Glomerular visceral epithelial cell (primary cell): Measurements from ENCODE around the gene TNS4.
A peak's percentile ranks its signal among the peaks of the same experiment; 100 is the strongest.

Experiments used
- DNase-seq: peaks from one replicate; pipeline ENCODE4 v3.0.0-alpha.2; 2016; ENCODE audit errors: extremely low spot score

The TNS4 gene

DNA sequence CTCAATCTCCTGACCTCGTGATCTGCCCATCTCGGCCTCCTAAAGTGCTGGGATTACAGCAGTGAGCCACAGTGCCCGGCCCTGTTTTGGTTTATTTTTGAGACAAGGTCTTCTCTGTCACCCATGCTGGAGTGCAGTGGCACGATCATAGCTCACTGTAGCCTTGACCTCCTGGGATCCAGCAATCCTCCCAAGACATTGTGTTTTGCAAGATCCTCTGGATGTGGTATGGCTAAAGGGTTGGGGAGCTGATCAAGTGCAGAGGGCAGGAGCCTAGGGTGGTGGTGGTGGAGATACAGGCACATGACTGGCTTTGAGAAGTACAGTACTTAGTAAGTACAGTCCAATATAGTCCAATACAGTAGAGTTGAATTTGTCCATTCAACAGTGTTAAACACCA, 16.6 kb upstream of the TNS4 start:
- DNase-seq = no peak

DNA sequence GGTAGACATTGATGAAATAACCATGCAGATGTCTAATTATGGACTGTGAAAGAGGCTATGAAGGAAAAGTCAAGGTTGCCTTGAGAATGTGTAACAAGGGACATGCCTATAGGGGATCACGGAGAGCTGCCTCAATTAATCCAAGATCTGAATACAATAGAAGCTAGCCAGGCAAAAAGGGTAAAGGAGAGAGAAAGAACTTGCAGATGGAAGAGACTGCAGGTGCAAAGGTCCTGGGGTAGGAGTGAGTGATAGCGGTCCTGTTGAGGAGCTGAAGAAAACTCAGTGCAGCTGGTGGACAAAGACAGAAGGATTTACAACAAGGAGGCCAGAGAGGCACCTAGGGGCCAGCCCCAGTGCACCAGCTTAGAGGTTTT, 15.9 kb upstream of the TNS4 start:
- DNase-seq = no peak

DNA sequence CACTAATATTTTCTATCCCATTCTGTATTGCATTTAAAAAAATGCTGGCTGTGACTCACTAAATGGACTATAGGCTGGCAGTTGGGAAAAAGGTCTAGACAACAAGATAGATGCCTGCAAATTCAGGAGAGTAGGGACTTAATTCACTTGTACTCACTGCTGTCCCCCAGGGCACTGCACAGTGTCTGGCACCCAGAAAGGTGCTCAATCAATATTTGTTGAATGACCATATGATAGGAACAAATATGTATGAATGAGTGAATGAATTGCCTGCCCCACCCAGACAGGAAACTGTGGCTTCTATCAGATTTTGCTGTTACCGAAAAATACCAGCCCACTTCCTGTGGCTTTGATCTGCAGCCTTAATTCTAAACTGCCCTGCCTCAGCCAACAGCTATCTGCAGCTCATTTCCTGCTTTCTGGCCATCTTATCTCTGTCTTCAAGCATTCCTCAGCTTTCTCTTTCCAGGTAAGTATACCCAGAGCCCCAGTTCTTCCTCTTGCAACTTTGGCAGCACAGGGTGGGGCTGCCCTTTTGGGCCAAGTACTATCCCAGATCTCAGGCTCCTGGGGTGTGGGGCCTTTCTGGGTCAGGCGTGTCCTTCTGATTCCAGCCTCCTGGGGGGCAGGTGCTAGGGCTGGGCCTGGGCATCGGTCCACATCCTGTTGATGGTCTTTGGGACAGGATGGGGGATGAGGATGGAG, 15.3 kb upstream of the TNS4 start:
- peak; percentile 62 for DNase-seq

DNA sequence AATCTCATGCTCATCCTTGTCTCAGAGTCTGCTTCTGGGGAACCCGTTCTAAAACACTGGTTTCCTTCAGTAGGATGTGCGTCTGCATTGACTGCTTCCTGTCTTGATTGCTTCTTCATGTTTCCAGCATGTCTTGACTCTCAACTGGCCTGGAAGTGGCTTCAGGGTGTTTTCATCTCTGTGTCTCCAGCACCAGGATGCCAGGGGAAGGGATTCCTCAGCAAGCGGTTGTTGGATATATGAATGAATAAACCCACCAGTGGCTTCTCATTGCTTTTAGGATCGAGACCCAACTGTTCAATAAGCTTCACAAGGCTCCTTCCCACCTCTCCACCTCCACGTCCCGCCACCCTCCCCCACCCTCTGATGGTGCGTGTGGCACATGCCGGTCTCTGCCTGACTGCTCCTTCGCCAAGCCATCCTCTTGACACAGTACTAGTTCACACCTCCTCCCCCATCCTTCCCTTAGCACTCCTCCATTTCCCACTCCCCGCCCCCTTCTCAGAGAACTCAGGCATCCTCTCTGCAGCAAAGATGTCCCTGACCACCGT, 14.1 kb upstream of the TNS4 start:
- no peak for DNase-seq

DNA sequence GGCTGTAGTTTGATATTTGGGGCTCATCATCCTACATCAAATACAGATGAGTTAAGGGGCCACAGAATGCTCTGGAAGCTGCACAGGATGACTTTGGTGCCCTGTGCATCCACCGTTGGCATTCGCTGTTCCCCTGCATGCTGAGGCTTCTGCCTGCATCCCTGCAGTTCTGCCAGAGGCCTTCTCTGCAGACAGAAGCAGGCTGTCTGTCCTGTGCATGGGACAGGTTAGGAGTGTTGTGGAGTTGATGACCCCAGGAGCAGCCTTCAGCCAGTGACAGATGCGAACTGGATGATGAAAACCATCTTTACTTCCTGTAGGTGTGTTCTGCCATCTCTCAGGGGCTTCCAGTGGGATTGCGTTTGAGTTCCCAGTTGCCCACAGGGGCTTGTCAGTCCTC, 13.6 kb upstream of the TNS4 start:
- no peak for DNase-seq

DNA sequence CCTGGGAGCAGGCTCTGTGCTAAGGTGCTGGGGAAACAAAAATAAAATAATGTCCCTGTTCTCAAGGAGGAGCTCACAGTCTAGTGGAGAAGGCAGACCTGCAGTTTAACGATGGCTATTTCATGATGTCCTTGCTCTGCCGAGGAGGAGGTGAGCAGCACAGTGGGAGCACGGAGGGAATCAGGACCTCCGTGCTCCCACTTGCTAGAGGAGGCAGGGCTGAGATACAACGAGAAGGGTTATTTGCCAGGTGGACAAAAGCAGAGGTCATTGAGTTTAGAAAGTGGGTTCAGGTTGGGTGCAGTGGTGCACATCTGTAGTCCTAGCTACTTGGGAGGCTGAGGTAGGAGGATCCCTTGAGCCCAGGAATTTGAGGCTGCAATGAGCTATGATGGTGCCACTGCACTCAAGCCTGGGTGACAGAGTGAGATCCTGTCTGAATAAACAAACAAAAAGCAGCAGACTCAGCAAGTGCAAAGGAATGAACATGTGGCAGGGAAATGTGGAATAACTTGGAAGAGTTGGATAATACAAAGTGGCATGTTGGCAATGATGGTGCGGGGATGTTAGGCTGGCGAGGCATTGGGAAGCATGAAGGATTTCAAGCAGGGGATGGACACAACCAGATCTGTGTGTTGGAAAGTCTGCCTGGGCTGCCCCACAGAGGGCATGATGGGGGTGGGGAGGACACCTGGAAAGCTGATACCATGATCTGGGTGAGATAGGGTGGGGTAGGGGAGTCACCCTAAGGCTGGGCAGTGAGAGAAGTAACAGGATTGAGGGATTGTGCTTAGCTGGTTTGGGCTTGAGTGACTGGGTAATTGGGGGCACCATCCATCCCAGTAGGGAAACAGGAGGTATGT, 12.8 kb upstream of the TNS4 start:
- DNase-seq = no peak

DNA sequence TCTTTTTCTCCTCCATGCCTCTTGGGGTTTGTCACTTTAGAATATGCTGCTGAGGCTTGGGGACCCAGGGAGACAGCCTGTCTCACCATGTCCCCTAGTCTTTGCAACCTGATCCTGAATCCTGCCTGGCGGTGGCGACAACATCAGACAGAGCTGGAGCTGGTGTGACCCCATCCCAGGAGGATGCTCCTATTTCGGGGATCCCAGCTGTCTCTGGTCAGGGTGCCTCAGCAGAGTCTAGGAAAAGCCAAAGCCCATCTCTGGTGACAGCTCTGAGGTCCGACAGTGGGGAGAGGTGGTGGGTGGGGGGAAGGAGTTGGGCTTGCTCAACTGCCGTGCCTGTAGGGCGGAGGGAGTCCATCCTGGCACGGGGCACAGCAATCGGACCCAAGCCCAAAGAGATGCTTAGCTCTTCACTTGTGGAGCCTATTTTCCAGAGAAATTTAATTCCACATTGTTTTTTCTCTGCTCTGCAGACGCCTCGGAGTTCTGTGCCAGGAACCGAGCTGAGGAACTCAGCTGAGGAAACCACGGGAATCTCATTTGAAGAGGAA, 10.3 kb upstream of the TNS4 start:
- no peak for DNase-seq

DNA sequence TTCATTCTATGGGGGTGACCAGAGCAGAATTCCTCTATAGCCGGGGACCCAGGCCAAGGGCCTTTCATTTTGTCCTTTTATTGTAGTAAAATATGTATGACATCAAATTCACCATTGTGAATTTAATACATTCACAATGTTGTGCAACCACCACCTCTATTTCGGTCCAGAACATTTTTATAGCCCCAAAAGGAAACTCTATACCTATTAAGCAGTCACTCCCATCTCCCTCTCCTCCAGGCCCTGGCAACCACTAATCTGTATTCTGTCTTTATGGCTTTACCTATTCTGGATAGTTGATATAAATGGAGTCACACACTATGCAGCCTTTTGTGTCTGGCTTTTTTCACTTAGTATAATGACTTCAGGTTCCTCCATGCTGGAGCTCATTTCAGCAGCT, 9.7 kb upstream of the TNS4 start:
- no peak for DNase-seq

DNA sequence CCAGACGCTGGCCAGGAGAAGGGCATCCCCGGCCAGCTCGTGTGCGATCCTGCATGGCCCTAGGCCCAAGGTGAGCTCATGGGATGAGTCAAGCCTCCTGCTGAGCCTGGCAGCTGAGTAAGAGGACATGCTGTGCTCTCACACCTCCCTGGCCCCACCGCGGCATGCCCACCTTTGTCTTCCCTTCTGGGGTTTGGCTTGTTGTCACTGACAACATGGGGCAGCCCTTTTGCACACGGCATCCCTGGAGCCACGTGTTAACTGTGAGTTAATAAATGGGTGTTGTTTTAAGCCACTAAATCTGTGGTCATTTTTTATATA, 8.9 kb upstream of the TNS4 start:
- DNase-seq = peak; percentile 96

DNA sequence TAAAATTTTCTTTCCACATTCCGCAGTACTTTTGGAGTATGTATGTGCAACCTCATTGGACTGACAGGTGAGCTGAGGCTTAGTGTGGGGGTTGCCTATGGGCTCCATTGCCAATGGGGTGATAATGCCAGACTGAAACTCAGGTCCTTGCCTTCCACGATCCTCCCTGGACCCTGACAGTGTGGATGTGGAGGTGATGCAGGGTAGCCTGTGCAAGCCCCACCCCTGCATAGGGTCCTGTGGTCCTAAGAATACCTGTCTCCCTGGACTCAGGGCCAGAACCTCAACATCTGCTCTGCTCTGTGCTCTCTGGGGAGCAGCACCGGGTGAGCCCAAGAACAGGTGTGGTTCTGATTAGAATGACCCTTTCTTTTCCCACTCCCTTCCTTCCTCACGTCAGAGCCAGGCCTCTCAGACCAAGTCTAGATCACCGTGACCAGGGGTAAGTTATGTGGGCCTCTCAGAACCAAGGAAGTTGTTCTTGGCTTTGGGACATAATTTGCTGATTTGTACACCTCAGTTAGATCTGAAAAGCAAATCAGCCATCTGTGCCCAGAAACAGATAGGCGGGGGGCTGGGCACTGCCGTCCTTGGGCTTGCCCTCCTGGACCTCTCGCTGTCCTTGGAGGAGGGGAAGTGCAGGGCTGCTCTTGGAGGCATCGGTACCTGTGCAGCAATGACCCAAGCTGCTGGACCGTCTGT, 8.4 kb upstream of the TNS4 start:
- DNase-seq = no peak

DNA sequence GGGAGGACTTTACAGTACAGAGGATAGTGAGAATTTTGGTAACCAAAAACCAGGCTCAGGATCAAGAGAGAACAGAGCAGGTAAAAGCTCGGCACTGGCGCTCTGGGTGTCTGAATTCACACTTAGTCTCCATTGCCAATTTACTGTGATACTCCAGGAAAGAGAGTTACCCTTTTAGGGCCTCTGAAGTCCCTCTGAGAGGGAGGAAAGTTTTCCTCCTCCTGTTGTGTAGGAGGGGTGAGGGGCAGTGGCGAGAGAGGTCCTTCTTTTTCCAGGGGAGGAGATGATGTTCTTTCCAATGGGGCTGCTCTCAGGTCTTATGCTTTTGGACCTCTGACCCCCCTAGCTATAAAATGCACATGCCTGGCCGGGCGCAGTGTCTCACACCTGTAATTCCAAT, 5.4 kb upstream of the TNS4 start:
- no peak for DNase-seq

DNA sequence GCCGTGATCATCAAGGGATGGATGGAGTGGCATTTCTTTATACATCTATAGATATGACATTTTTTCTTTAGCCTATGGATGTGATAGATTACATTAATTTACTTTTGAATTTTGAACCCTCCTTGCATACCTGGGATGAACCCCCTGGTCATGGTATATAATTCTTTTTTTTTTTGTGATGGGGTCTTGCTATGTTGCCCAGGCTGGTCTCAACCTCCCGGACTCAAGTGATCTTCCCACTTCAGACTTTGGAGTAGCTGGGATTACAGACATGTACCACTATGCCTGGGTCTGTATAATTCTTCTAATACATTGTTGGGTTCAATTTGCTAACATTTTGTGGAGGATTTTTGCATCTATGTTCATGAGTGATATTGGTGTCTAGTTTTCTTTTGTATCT, 1.7 kb upstream of the TNS4 start:
- DNase-seq = no peak

DNA sequence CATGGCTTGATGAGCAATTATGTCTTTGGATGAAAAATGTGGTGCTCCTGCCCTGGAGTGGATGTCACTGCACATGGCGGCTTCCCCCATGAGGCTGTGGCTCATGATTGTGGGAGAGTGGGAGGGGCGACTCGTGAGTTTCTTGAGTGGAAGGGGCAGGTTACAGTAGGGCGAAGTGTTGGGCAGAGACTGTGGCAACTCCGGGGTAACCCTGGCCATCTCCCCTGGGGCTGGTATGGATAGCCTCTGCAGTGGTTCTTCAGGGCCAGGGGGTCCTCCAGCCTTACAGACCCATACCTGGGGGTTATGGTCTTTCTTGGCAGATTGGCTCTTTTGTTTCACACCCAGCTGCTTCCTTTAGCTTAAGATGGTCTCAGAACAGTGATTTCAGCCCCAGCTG, 1.3 kb upstream of the TNS4 start:
- no peak for DNase-seq

DNA sequence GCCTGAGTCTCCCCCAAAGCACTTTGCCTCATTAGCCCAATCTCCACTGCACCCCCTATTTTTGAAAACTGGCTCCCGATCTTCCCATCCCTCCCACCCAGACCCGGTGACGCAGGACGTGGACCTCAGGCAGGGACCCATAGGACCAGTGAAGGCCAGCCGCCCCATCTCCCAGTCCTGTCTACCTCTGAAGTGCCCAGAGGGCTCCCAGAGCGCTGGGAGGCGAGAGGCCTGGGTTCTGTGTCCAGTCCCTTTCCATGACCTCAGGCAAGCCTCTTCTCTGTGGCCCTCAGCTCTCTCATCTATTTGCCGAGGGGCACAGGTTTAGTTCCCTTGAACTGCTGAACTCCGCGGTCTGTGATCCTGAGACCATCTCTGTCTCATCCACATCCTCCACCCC, 714 bp downstream of the TNS4 start:
- no peak for DNase-seq

DNA sequence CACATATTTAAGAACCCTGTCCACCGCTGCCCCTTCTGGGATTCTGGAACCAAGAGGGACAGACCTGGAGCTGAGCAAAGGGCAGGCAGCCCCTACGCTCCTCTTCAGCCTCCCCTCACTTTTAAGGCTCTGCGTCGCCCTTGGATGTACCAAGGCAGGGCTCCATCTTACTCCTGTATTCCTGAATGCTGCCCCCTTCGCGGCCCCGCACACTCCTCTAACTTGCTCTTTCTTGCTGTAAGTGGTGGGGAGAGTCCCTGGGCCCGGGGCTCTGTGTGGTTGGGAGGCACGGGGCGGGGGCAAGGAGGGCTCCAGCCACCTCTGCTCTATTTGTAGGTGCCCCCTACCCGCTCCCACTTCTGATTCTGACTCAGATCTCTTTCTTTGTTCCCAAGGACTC, 1.2 kb downstream of the TNS4 start:
- DNase-seq = no peak

DNA sequence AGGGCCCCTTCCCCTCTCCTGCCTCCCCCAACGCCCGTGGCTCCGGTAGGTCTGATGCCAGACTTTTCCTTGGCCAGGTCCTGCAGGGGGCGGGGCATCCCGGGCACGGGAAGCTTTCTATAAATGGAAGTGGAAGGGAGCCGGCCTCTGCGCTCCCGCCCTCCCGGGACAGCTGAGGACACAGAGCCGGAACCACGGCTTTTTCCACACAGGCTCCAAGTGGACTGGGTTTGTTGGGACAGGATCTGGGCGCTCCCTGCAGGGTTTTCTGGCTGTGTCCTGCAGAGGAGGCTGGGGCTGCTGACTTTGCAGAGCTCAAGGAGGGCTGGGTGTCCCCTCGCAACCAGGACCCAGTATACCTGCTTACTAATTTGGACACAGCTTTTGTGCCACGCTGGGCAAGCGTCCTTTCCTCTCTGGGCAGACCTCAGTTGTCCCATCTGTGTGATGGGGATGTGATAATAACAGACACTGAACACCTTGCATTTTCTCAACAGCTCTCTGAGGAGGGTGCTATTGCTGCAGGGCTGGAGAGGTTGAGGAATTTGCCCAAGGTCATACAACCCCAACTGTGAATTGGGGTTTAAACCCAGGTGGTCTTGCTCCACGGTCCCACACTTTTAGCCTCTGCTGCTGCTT, 1.8 kb downstream of the TNS4 start:
- peak; percentile 52 for DNase-seq

DNA sequence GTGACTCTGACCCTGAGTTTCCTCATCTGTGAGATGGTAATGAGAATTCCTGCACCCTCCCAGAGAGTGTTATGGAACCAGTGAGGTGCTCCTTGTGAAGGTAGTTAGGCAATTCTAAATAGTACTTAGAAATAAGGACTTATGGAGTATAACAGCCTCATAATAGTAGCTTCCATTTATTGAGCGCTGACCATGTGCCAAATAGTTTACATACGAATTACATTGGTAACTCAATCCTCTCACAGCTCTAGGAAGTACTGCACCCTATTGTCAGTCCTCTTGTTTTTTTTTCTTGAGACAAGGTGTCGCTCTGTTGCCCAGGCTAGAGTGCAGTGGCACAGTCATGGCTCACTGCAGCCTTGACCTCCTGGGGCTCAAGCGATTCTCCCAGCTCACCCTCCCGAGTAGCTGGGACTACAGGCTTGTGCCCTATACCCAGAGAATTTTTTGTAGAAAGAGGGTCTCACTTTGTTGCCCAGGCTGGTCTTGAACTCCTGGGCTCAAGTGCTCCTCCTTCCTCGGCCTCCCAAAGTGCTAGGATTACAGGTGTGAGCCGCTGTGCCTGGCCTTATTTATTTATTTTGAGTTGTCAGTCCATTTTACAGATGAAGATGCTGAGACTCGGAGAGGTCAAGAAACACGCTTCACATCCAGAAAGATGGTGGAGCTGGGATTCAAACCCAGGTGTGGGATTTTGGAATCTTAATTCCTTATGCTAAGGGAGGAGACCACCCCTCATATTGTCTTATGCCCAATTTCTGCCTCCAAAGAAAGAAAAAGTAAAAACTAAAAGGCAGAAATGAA, 2.9 kb downstream of the TNS4 start:
- no peak for DNase-seq

DNA sequence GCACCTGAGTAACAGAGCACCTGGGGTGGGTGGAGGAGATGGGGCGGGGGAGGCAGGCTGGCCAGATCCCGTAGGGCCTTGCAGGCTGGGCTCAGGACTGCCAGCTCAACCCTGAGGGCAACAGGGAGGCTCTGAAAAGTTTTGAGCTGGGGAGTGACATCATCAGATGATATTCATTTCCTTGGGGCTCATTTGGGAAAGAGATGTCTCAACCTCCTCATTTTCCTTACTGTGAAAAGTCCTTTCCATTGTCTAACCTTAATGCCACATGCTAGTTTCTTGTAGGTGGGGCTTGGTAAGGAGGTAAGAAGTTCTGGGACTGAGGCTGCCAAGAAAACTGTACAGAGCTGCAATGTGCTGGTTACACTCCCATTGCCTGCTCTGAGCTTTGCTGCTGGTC, 3.7 kb downstream of the TNS4 start:
- no peak for DNase-seq

DNA sequence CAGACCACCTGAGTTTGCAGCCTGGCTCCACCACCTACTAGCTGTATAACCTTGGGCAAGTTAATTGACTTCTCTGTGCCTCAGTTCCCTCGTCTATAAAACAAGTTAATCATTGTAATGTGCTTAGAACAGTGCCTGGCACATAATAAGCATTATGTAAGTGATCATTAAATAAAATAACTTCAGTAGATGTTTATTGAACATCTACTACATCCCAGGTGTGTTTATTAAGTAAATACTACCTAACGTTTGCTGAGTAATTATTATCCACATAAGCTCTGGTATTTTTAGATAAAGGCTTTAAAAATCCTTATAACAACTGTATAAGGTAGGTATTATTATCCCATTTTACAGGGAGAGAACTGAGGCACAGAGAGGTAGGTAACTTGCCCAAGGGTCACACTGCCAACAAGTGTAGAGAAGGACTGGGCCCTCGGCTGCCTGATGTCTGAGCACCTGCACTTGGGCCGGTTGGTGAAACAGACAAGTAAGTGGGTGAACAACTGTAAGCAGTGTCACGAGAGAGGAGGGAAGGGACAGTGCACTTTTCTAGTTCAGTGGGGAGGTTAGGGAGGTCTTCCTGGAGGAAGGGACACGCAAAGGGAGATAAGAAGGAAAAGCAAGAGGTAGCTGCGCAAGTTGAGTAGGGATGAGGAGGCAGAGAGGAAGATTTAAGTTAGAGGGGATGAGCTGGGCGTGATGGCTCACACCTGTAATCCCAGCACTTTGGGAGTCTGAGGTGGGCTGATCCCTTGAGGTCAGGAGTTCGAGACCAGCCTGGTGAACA, 4.6 kb downstream of the TNS4 start:
- no peak for DNase-seq

DNA sequence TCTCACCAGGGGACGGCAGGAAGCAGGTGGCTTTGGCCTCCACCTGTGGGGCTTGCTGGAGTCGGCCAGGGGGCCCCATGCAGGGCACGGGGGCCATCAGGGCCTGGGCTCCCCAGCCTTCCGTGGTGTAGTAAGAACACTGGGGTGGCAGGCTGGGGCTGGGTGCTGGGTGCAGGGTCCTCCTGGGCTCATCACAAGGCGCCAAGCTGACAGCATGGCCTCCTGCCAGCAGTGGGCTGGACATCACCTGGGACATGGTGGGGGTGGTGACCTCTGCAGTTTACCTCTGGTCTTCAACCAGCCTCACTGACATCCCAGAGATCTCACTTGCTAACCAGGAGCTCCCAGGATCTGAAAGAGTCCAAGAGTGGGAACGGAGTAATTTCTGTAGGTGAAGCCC, 5.3 kb downstream of the TNS4 start:
- no peak for DNase-seq
